Measurements from ENCODE around the gene FETUB.

Gene FETUB

GRCh38 chr3:186636536-186636935 is 3.7 kb upstream of the FETUB start:
- DNase-seq: no peak

DNA sequence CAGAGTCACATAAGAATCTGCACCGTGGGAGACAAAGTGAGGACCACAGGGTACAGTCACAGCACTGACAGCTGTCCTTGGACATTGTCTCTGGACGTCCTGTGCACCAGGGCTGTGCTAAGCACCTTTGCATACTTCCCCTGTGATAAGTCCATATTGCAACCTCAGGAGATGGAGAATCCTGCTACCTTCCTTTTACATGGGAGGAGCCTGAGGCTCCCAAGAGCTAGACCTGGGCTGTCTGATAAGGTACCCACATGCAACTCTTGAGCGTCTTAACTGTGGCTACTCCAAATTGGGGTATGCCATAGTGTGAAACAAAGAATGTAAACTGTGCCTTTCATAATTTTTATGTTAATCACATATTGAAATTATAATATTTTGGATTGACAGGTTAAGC is 2.5 kb upstream of the FETUB start:
- DNase-seq: no peak

DNA sequence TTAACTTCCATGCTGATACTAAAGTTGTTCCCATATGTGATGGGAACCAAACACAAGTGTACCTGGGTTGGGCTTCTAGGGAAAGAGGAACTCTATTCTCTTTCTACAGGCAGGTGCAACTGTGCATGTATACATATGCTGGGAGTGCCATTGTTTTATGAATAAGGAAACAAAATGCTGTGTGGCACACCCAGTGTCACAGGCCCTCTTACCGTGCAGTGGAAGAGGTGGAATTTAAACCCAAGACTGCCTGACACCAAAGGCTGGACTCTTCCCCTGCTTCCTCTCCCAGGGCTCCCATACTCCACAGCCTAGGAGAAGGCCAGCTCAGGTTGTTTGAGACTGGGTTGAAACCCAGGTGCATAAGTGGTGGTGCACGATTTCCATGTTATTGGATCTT is 1.9 kb upstream of the FETUB start:
- DNase-seq: no peak

- no peak for DNase-seq
Observed at GRCh38 chr3:186640473-186640818, 247 bp downstream of the FETUB start.

DNA sequence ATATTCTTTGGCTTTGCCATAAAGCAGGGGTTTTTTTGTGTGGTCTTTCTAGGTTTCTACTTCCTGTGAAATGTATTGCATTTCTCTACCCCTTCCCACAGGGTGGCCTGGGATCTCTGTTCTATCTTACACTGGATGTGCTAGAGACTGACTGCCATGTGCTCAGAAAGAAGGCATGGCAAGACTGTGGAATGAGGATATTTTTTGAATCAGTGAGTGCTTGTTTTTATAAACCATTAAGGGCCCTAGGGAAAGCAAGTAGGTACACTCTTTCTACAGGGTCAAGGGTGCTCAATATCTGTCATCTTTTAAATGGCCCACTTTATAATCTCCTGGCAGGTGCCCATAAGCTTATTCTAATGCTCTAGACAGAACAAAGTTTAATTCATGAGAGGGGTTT is 730 bp downstream of the FETUB start:
- DNase-seq: no peak

- no peak for DNase-seq
Observed at GRCh38 chr3:186642014-186642413, 1.8 kb downstream of the FETUB start.

DNA sequence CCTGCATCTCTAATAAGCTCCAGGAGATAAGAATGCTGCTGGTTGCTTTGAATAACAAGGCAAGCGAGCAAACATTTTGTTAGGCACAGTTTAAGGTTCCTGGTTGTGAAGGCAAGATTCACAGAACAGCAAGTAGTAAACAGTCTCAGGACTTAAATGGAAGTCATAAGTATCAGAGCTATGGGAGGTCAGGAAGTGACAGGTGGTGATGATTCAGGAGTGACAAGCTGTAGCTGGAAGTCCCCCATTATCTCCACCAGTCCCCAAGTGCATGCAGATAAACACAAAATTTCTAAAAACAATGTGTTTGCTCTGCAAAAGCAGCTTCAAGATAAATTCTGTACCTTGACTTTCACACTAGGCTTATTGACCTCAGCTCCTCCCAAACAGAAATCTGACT is 3.3 kb downstream of the FETUB start:
- no peak for DNase-seq

DNA sequence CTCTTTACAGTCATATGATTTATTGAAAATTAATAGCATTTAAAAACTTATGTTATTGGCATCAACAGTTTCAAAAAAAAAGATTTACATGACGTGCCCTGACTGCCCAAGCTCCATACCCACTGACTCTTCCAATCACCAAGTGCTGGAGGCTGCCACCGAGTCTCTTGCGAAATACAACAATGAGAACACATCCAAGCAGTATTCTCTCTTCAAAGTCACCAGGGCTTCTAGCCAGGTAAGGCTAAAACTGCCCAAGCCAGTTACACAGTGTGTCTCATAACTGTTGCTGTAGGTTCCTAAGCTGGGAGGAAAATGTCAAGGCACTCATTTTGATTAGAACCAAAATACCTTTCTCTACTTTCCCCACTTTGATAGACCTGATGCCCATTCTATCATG is 4.5 kb downstream of the FETUB start:
- DNase-seq: no peak

GRCh38 chr3:186646106-186646505 is 5.9 kb downstream of the FETUB start:
- DNase-seq: no peak

DNA sequence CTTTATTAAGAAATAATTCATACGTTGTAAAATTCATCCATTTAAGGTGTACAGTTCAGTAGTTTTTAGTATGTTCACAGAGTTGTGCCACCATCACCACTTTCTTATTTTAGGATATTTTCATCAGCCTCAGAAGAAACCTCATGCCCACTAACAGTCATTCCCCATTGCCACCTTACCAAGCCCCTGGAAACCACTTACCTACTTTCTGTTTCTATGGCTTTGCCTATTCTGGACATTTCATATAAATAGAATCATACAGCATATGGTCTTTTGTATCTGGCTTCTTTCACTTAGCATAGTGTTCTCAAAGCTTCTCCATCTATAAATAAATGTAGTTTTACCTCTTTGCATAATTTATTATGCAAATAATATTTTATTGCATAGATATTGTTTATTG is 6.6 kb downstream of the FETUB start:
- no peak for DNase-seq

DNA sequence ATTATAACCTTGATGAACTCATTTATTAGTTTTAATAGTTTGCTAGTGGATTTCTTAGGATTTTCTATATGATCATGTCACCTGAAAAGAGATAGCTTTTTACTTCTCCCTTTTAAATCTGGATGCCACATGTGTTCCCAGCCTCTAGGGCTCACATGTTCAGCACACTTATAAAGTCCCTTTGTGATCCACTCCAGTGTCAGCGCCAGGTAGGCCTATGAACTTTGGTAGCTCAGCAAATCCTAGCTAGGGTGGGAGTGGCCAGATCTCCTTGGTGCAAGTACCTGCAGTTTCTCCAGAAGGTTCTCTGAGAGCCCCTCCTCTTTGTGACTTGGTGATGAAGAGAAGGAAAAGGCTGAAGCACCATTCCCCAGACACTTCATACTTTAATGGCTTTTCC is 8.7 kb downstream of the FETUB start:
- no peak for DNase-seq

DNA sequence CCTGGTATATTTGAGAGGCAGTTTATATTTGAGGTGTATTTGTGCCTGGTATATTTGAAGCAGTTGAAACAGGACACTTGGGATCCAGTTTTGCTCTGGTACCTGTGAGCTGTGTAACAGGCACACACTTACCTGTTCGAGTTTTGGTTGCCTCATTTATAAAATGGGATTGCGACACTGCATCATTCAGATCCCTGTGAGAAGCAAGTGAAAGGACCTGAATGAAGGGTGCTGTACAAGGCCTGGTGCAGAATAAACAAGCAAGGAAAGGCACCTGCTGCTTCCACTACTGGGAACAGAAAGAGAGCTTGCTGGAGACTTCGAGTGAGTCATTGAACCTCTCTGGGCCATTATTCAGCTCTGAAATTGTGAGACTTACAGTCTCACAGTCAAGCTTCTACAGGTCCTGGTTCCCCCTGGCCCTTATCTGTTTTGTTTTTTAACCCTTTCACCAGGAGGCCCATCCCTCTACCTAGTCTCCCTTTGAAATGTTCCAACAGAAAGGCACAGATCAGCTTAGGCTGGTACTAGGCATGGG is 11.5 kb downstream of the FETUB start:
- no peak for DNase-seq

- no peak for DNase-seq
Observed at GRCh38 chr3:186653080-186653707, 13.0 kb downstream of the FETUB start.

DNA sequence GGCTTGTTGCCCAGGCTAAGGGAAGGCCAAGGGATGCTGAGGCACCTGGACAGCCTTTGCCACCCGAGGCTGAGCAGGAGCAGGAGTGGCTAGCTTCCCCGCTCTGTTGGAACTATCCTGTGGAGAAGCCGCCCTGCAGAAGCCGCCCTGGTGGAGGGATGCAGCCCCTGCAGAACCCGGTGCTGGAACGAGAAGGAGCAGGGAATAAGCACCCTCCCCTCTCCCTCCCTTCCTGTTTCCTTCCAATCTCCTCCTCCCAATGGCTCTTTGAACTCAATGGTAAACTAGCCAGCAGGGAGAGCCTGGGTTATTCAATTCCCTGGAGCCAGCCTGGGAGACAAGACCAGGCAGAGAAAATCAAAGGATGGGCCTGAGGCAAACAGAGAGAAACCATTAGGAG is 13.8 kb downstream of the FETUB start:
- DNase-seq: no peak

- no peak for DNase-seq
Observed at GRCh38 chr3:186663361-186664118, 23.3 kb downstream of the FETUB start.

GRCh38 chr3:186664119-186664495 is 23.9 kb downstream of the FETUB start:
- no peak for DNase-seq

DNA sequence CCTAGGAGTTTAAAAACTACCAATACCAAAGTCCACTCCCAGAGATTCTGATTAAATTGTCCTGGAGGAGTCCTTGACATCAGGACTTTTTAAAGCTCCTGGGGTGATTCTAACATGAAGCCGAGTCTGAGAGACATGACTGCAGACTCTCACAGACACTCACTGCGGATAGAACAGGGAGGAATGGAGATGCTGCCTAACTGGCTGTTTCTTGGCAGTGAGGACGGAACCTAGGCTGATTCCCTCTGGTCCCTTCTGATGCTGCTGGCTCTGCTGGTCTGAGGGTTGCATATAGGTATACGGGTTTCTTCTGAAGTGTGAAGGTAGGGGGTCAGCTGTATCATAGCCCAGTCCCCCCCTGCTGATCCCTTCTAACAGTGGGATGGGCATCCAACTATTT is 24.3 kb downstream of the FETUB start:
- no peak for DNase-seq

GRCh38 chr3:186665625-186666188 is 25.5 kb downstream of the FETUB start, which contains the start of gene HRG:
TSS of gene HRG (plus strand) at chr3:186666014. CDS start at chr3:186666032, 18 bp downstream.
- DNase-seq: no peak

DNA sequence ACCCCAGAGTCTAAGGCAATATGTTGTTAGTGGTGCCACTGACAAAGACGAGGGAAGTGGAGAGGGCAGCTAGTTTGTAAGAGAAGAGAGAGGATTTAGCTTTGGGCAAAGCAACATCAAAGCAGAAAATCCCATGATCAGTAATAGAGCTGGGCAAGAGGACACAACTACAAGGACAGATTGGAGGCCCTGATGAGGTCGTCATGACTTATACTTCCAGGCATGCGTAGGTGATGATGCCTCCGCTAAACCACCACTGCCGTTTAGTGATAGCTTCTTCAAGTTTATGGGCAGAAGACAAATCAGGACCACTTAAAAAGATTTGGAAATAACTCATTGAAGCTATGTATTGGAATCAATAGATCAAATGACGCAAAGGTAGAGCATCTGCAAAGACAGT is 28.2 kb downstream of the FETUB start:
- no peak for DNase-seq

GRCh38 chr3:186669378-186670084 is 29.3 kb downstream of the FETUB start:
- no peak for DNase-seq

GRCh38 chr3:186670155-186670554 is 30.0 kb downstream of the FETUB start:
- no peak for DNase-seq

DNA sequence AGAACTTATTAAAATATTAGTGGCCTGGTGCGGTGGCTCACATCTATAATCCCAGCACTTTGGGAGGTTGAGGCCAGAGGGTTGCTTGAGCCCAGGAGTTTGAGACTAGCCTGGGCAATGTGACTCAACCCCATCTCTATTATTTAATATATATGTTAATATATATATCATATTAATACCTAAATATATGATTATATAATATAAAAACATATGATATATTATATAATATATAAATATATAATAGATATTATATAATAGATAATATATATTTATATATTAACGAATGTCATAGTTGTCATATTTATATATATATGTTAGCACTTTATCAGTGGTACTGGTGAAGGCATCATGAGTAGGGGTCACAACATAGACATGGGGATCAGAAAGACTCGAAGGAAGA is 30.9 kb downstream of the FETUB start:
- no peak for DNase-seq

GRCh38 chr3:186678604-186679003 is 38.4 kb downstream of the FETUB start:
- no peak for DNase-seq

DNA sequence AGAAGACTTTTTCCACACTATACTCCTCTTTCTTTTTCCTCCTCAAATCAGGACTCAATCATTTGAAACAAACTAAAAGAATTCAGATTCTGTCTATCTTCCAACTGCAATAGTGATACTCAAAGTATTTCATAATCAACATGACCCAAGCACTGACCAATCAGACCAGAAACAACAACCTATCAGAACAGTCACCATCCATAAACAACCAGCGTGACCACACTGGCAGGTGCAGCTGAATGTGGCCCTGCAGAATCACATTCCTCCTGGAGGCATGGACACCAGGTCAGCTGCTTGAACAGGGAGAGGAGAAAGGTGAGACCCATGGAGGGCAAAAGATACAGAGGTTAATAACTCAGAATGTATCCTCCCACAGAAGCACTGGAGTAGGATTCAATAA is 39.0 kb downstream of the FETUB start:
- DNase-seq: no peak
